ENCODE measurements around the gene EPHA4. TPM values are rescaled to one million over a fixed set of nuclear protein-coding genes. Genes with fewer than 3 reads are reported as not detected.

The EPHA4 gene
- total RNA-seq, 4 donors from 2014 or later: 10.2 to 42.2 (median 20.6) TPM

DNA sequence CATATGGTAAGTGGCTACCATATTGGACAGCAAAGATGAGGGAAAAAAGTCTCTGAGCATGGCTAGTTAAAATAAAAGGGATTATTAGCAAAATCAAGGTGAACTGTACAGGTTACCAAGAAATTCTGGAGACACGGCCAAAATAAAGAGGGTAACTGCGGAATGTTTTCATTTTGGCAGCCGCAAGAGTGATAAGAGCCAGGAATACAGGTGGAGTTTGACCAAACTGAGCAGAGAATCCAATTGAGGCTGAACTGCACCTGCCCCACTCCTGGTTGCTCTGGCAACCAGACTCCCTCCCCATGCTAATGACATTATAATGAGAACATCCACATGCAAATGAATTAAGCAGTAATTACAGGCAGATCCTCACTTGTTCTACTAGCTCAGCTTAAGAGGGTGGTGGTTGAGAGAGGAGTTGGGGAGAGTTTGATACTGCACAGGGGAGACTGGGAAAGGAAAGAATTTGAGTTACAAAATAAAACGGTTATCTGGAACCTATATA, 18.8 kb upstream of the EPHA4 start:
- TF ChIP-seq, protein P1, sequence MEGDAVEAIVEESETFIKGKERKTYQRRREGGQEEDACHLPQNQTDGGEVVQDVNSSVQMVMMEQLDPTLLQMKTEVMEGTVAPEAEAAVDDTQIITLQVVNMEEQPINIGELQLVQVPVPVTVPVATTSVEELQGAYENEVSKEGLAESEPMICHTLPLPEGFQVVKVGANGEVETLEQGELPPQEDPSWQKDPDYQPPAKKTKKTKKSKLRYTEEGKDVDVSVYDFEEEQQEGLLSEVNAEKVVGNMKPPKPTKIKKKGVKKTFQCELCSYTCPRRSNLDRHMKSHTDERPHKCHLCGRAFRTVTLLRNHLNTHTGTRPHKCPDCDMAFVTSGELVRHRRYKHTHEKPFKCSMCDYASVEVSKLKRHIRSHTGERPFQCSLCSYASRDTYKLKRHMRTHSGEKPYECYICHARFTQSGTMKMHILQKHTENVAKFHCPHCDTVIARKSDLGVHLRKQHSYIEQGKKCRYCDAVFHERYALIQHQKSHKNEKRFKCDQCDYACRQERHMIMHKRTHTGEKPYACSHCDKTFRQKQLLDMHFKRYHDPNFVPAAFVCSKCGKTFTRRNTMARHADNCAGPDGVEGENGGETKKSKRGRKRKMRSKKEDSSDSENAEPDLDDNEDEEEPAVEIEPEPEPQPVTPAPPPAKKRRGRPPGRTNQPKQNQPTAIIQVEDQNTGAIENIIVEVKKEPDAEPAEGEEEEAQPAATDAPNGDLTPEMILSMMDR (IDR thresholded peaks at IDR 0.05): no peak
- TF ChIP-seq EP300 (IDR thresholded peaks at IDR 0.05): no peak
- DNase-seq (ENCODE audit: low spot score in 2 of 2): no peak
- H3K9me3 ChIP-seq: no peaks in the 10 kb centered on the region
- H3K4me1 ChIP-seq: no peaks in the 10 kb centered on the region
- no peaks in the 10 kb centered on the region for H3K36me3 ChIP-seq
- 77 to 79% methylated on average over 4 of the region's 4 CpGs for WGBS, 2 donors
- H3K4me3 ChIP-seq: no peak overlapping the region
- no peaks in the 10 kb centered on the region for H3K27me3 ChIP-seq
- H3K27ac ChIP-seq: no peak overlapping the region

DNA sequence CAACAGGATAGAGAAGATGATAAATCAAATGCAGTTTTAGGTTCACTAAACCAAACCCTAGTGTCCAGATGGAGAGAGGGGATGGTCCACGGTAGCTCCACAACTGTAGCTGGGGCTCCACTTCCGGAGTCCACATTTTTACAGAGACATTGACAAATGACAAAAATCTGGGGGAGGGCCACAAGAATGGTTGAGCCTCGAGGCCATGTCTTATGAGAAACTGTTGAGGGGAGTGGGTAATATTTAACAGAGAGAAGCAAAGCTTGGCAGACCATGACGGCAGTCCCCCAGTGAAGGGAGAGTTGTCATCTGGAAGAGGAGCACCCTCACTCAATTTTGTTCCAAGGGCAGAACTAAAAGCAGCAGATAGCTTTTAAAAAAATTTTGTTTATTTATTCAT, 17.6 kb upstream of the EPHA4 start:
- H3K4me1 ChIP-seq: no peaks in the 10 kb centered on the region
- no peak overlapping the region for H3K4me3 ChIP-seq
- no peak overlapping the region for H3K27ac ChIP-seq
- H3K9me3 ChIP-seq: no peaks in the 10 kb centered on the region
- H3K27me3 ChIP-seq: peaks cover 0 to 8% of the 10 kb centered on the region in 2 donors
- no peaks in the 10 kb centered on the region for H3K36me3 ChIP-seq
- DNase-seq (ENCODE audit: low spot score in 2 of 2): no peak
- WGBS, 2 donors: 65 to 77% methylated on average over 4 of the region's 4 CpGs
- TF ChIP-seq, protein P1 (IDR thresholded peaks at IDR 0.05): no peak
- TF ChIP-seq POLR2A (IDR thresholded peaks at IDR 0.05) (no peak), EP300 (IDR thresholded peaks at IDR 0.05) (no peak)

DNA sequence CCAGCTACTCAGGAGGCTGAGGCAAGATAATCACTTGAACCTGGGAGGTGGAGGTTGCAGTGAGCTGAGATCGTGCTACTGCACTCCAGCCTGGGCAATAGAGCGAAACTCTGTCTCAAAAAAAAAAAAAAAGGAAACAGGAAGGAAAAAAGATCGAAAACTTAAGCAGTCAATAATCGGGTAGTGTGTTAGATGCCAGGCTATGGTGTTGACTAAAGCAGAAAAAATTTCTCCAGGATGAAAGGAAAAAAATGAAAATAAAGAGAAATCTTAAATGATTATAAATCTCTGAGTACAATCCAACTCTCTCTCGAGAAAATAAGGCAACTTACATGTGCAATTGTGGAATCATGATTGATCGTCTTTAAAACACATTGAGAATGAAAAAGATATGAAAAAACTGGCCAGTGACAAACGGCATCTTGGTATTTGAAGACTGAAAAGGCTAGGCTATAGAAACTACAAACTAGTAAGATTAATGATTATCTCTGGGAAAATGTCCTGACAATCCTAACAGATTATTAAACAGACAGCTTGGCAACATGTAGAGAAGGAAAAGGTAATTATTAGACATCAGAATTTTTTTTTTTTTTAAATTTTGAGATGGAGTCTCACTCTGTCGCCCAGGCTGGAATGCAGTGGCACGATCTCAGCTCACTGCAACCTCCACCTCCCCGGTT, 16.3 kb upstream of the EPHA4 start:
- no peaks in the 10 kb centered on the region for H3K9me3 ChIP-seq
- H3K4me1 ChIP-seq: no peaks in the 10 kb centered on the region
- 86 to 90% methylated on average over 10 of the region's 10 CpGs for WGBS, 2 donors
- H3K4me3 ChIP-seq: no peak overlapping the region
- no peaks in the 10 kb centered on the region for H3K36me3 ChIP-seq
- no peak overlapping the region for H3K27ac ChIP-seq
- H3K27me3 ChIP-seq: peaks cover 0 to 15% of the 10 kb centered on the region in 2 donors
- TF ChIP-seq POLR2A (IDR thresholded peaks at IDR 0.05): no peak
- TF ChIP-seq, protein P1 (IDR thresholded peaks at IDR 0.05): no peak
- no peak for TF ChIP-seq EP300 (IDR thresholded peaks at IDR 0.05)
- no peak for DNase-seq (ENCODE audit: low spot score in 2 of 2)

DNA sequence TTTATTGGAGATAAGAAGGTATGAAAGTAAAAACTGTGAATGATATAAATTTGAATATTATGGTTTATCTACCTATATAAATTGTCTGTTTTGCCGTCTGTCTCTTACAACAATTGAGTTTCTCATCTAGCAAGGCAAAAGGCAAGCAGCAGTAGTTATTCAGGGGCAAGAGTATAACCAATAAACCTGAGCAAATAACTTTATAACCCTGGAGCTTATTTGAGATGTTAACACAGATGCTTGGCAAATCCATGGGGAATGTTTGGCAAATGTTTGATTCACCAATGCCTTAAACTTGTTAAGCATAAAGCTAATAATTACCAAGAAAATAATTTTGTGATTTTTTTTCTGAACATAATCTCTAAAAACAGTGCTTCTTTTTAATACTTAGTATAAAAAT, 9.9 kb upstream of the EPHA4 start:
- WGBS, 2 donors: 89 to 93% methylated on average over 1 of the region's 1 CpG
- TF ChIP-seq EP300 (IDR thresholded peaks at IDR 0.05) (no peak), POLR2A (IDR thresholded peaks at IDR 0.05) (no peak)
- TF ChIP-seq, protein P1 (IDR thresholded peaks at IDR 0.05): no peak

DNA sequence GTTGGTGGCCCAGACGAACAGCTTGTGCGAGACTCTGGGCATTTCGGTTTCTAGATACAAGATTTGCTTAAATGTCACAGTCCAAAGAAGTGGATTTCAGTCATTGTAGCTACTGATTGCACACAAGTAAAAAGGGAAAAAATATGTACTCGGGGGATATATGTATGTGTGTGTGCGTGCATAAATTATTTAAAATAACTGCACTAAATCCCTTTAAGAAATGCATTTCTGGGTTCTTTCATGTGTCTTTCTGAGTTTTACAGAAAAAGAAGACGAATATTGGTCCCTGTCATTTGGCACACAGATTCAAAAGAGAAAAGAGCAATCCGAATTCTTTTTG, 2.1 kb upstream of the EPHA4 start:
- TF ChIP-seq EP300 (IDR thresholded peaks at IDR 0.05) (no peak), POLR2A (IDR thresholded peaks at IDR 0.05) (no peak)
- TF ChIP-seq, protein P1 (IDR thresholded peaks at IDR 0.05): no peak
- Histone ChIP-seq H3K4me1 (peaks cover 0 to 44% (median 7%) of the 10 kb centered on the region in 4 donors), H3K36me3 (no peaks in the 10 kb centered on the region), H3K9me3 (no peaks in the 10 kb centered on the region), H3K4me3 (peak overlapping the region; percentile 42 to 75 (median 60)), H3K27ac (peak overlapping the region in 2 of 4 donors; percentile 5 to 87), H3K27me3 (peaks cover 0 to 38% of the 10 kb centered on the region in 2 donors)
- 10 to 16% methylated on average over 7 of the region's 7 CpGs for WGBS, 2 donors
- no peak for DNase-seq (ENCODE audit: low spot score in 2 of 2)

More for the DNA sequence above, 9.9 kb upstream of the EPHA4 start:
- peaks cover 0 to 27% of the 10 kb centered on the region in 2 donors for H3K27me3 ChIP-seq
- H3K27ac ChIP-seq: no peak overlapping the region
- DNase-seq (ENCODE audit: low spot score in 2 of 2): no peak
- no peak overlapping the region for H3K4me3 ChIP-seq
- no peaks in the 10 kb centered on the region for H3K9me3 ChIP-seq
- no peaks in the 10 kb centered on the region for H3K4me1 ChIP-seq
- no peaks in the 10 kb centered on the region for H3K36me3 ChIP-seq
